Adrenal gland (tissue), 5 donors: ENCODE measurements around the gene NOP56.

Experiments used
- POLR2A ChIP-seq, 2 donors: fragments of 450-650 bp; IDR thresholded peaks; one replicate each; pipeline ENCODE4 v1.6.1; 2017; ENCODE audit warnings: antibody characterized with exemption in 2 of 2, mild to moderate bottlenecking in 2 of 2, moderate library complexity in 1 of 2
- TF ChIP-seq, protein P1 (sequence below), 6 experiments: fragments of 450-650 bp in 4 of 6; fragments of 200-600 bp in 2 of 6; sonication (generic) in 1 of 6; IDR thresholded peaks; 1 replicate in 5 of 6; 2 replicates in 1 of 6; pipeline versions ENCODE4 v1.5.1 to v1.8.0; 2016 to 2021; ENCODE audit warnings: antibody characterized with exemption in 6 of 6, mild to moderate bottlenecking in 2 of 6, moderate library complexity in 1 of 6
- donor health status: DM: no; HTN: no; CAD: no.

DNA sequence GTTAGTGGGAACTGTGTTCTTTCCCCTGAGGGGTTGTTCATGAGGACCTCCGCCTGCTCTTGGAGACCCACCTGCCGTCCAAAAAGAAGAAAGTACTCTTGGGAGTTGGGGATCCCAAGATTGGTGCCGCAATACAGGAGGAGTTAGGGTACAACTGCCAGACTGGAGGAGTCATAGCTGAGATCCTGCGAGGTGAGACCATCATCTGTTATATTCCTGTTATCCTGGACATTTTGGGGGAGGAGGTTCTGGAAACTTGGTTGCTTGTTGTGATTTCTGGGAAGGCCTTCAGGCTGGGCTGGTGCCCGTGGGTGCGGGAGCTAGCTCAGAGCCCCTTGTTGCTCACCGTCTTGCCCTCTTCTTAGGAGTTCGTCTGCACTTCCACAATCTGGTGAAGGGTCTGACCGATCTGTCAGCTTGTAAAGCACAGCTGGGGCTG is 2.0 kb downstream of the NOP56 start:
- TF ChIP-seq POLR2A (IDR thresholded peaks at IDR 0.05): no peak
- TF ChIP-seq, protein P1, sequence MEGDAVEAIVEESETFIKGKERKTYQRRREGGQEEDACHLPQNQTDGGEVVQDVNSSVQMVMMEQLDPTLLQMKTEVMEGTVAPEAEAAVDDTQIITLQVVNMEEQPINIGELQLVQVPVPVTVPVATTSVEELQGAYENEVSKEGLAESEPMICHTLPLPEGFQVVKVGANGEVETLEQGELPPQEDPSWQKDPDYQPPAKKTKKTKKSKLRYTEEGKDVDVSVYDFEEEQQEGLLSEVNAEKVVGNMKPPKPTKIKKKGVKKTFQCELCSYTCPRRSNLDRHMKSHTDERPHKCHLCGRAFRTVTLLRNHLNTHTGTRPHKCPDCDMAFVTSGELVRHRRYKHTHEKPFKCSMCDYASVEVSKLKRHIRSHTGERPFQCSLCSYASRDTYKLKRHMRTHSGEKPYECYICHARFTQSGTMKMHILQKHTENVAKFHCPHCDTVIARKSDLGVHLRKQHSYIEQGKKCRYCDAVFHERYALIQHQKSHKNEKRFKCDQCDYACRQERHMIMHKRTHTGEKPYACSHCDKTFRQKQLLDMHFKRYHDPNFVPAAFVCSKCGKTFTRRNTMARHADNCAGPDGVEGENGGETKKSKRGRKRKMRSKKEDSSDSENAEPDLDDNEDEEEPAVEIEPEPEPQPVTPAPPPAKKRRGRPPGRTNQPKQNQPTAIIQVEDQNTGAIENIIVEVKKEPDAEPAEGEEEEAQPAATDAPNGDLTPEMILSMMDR (IDR thresholded peaks at IDR 0.05): no peak
